Endothelial cell of umbilical vein (primary cell): ENCODE results near the gene NCSTN. TPM values are rescaled to one million over a fixed set of nuclear protein-coding genes. Genes with fewer than 3 reads are reported as not detected.

Experiments
- BruUV-seq: library from RNA; stranded (reverse); fragments of 400-500 nt; replicated peaks from 2 replicates; lab custom pipeline; 2021; lab: Mats Ljungman, UMichigan
- CTCF ChIA-PET: fragments of 300-600, 350-600 bp; sonication (Branson Sonifier 250); formaldehyde crosslinking; loops from one replicate; lab custom pipeline; 2021; ENCODE audit warnings: antibody characterized with exemption, inconsistent platforms; lab: Charles Lee
- POLR2A ChIA-PET: fragments of 300-600, 350-600 bp; sonication (Branson Sonifier 250); formaldehyde crosslinking; loops from one replicate; lab custom pipeline; 2021; ENCODE audit warnings: antibody characterized with exemption, inconsistent platforms; lab: Charles Lee
- DNase-seq: peaks from one replicate; pipeline ENCODE4 v3.0.0-alpha.2; 2011; ENCODE audit warnings: low read depth, low spot score
- FAIRE-seq: peaks from 2 replicates; lab custom pipeline; 2011; peaks lifted over from hg19 to GRCh38; lab: Jason Lieb, UNC
- H2AFZ ChIP-seq: 2 replicates; pipeline ENCODE4 v1.6.0; 2012; ENCODE audit warnings: low read depth, low read length, control low read depth, inconsistent platforms
- H3K27ac ChIP-seq: 2 replicates; pipeline ENCODE4 v1.5.1; 2011; ENCODE audit warnings: low read depth, mild to moderate bottlenecking, control low read depth, low read length, moderate library complexity; ENCODE audit not compliant: insufficient read depth
- H3K27me3 ChIP-seq, 2 experiments: 2 replicates each; pipeline versions ENCODE4 v1.6.0 to v1.6.1; 2011; ENCODE audit warnings: low read length in 2 of 2, mixed read lengths in 1 of 2; ENCODE audit not compliant: control insufficient read depth in 2 of 2, insufficient read depth in 2 of 2
- H3K36me3 ChIP-seq, 2 experiments: 2 replicates in 1 of 2; 3 replicates in 1 of 2; pipeline ENCODE4 v1.5.1; 2011; ENCODE audit warnings: low read length in 2 of 2, mild to moderate bottlenecking in 1 of 2, moderate library complexity in 1 of 2; ENCODE audit not compliant: control insufficient read depth in 2 of 2, insufficient read depth in 2 of 2; ENCODE audit errors: extremely low read depth in 1 of 2
- H3K4me1 ChIP-seq: 3 replicates; pipeline ENCODE4 v1.5.1; 2011; ENCODE audit warnings: mild to moderate bottlenecking, low read length; ENCODE audit not compliant: control insufficient read depth, insufficient read depth; ENCODE audit errors: extremely low read depth
- H3K4me2 ChIP-seq: 2 replicates; pipeline ENCODE4 v1.6.1; 2011; ENCODE audit warnings: low read length, control low read depth, mixed read lengths; ENCODE audit not compliant: insufficient read depth
- H3K4me3 ChIP-seq, 3 experiments: fragments of 200-600 bp in 1 of 3; sonication (generic), shearing (Covaris generic) in 1 of 3; replicated peaks in 1 of 3; 2 replicates each; pipeline ENCODE4 v1.5.1; 2011 to 2016; ENCODE audit warnings: control low read depth in 3 of 3, low read length in 3 of 3, mild to moderate bottlenecking in 2 of 3, inconsistent platforms in 1 of 3, low read depth in 1 of 3, moderate library complexity in 1 of 3; ENCODE audit not compliant: insufficient read depth in 1 of 3
- H3K79me2 ChIP-seq: 2 replicates; pipeline ENCODE4 v1.6.0; 2012; ENCODE audit warnings: low read length, inconsistent platforms; ENCODE audit not compliant: control insufficient read depth, insufficient read depth
- H3K9ac ChIP-seq: replicated peaks from 2 replicates; pipeline ENCODE3; 2011; ENCODE audit warnings: low read length, control low read depth; ENCODE audit not compliant: insufficient read depth; ENCODE audit errors: extremely low read depth
- H3K9me1 ChIP-seq: replicated peaks from 3 replicates; pipeline ENCODE4 v1.6.0; 2011; ENCODE audit warnings: mild to moderate bottlenecking, low read length; ENCODE audit not compliant: control insufficient read depth, insufficient read depth; ENCODE audit errors: extremely low read depth
- H3K9me3 ChIP-seq: replicated peaks from 2 replicates; pipeline ENCODE4 v1.5.1; 2012; ENCODE audit warnings: low read length, inconsistent platforms; ENCODE audit not compliant: control insufficient read depth, insufficient read depth
- H4K20me1 ChIP-seq: replicated peaks from 2 replicates; pipeline ENCODE3; 2011; ENCODE audit warnings: mild to moderate bottlenecking, low read length; ENCODE audit not compliant: control insufficient read depth, insufficient read depth; ENCODE audit errors: extremely low read depth
- CTCF ChIP-seq, 2 donors: IDR thresholded peaks; 1 replicate in 1 of 2; 2 replicates in 1 of 2; pipeline ENCODE4 v1.5.1; 2011; ENCODE audit warnings: low read length in 2 of 2, mild to moderate bottlenecking in 2 of 2, moderate library complexity in 2 of 2, control low read depth in 1 of 2, inconsistent platforms in 1 of 2, low read depth in 1 of 2; ENCODE audit not compliant: insufficient read depth in 1 of 2; ENCODE audit errors: extremely low read depth in 1 of 2
- EZH2 ChIP-seq: IDR thresholded peaks from 2 replicates; pipeline ENCODE4 v1.6.1; 2012; ENCODE audit warnings: borderline replicate concordance, low read depth, mild to moderate bottlenecking, moderate library complexity, low read length, inconsistent platforms; ENCODE audit not compliant: severe bottlenecking
- FOS ChIP-seq: IDR thresholded peaks from 2 replicates; pipeline ENCODE4 v1.6.1; 2011; ENCODE audit warnings: mild to moderate bottlenecking, low read length, moderate library complexity, borderline replicate concordance; ENCODE audit not compliant: insufficient read depth
- GATA2 ChIP-seq: IDR thresholded peaks from 2 replicates; pipeline ENCODE4 v1.7.0; 2011; ENCODE audit warnings: low read depth, mild to moderate bottlenecking, moderate library complexity, mixed read lengths, low read length; ENCODE audit not compliant: insufficient read length, insufficient read depth
- JUN ChIP-seq: IDR thresholded peaks from 2 replicates; pipeline ENCODE4 v1.6.1; 2011; ENCODE audit warnings: borderline replicate concordance, low read depth; ENCODE audit not compliant: insufficient read length, insufficient read depth
- MAX ChIP-seq: IDR thresholded peaks from 2 replicates; pipeline ENCODE4 v1.6.1; 2011; ENCODE audit not compliant: insufficient read depth, insufficient read length
- MYC ChIP-seq: IDR thresholded peaks from one replicate; pipeline ENCODE4 v1.6.1; 2011; ENCODE audit warnings: mild to moderate bottlenecking, low read depth, low read length
- POLR2AphosphoS5 ChIP-seq: IDR thresholded peaks from 2 replicates; pipeline ENCODE4 v1.6.1; 2012; ENCODE audit warnings: low read depth, mild to moderate bottlenecking, control low read depth, low read length, moderate library complexity; ENCODE audit not compliant: insufficient read depth
- dilution Hi-C: fragments of 300-500 bp; cut with MboI; formaldehyde crosslinking; loops from one replicate; pipeline ENCODE4 v1.15.0; 2019; ENCODE audit warnings: low sequenced_read_pairs; ENCODE audit not compliant: extremely low pct_ligation_motif_present
- intact Hi-C: fragments of 100-400 bp; cut with micrococcal nuclease; formaldehyde crosslinking; loops from one replicate; pipeline ENCODE4 v1.10.0; 2022
- polyA plus RNA-seq, 4 experiments: library from polyadenylated mRNA; depleted of rRNA in 3 of 4; stranded (reverse) in 3 of 4; unstranded in 1 of 4; fragments of >200 nt; gene quantifications; 2 replicates each; pipeline versions ENCODE4 v1.2.1 to v1.2.3, GENCODE V29; 2011 to 2012; ENCODE audit warnings: missing spikeins in 1 of 4
- total RNA-seq: library from RNA; stranded (reverse); gene quantifications from 2 replicates; pipeline ENCODE4 v1.2.3, GENCODE V29; 2021

The NCSTN gene
- total and polyA plus RNA-seq, 2 donors (not counting 3 experiments of a cell fraction or from before 2014, with no cell fraction given), result 92.5 to 199 TPM

GRCh38 chr1:160296036-160296435 is 47.1 kb upstream of the NCSTN start:
- intact Hi-C loops, result loop anchor here (2.0 kb wide), 1 partner anchor 39 kb away; no protein-coding TSS in a partner anchor
- dilution Hi-C loops, result no loop called here
- POLR2A ChIA-PET, result no interaction called here

More at GRCh38 chr1:160296036-160296435, 47.1 kb upstream of the NCSTN start:
- Histone ChIP-seq H3K9ac (no peak overlapping the region), H3K4me3 (no peak overlapping the region), H3K79me2 (no peaks in the 10 kb centered on the region), H3K4me2 (no peak overlapping the region), H3K27ac (no peak overlapping the region), H3K4me1 (no peaks in the 10 kb centered on the region), H3K36me3 (peaks cover 41 to 67% of the 10 kb centered on the region in 2 experiments), H3K9me1 (no peaks in the 10 kb centered on the region), H2AFZ (no peak overlapping the region), H3K27me3 (no peaks in the 10 kb centered on the region), H4K20me1 (peaks cover 2% of the 10 kb centered on the region), H3K9me3 (no peaks in the 10 kb centered on the region)
- CTCF ChIA-PET, result interaction anchor here (1.8 kb wide), 1 partner anchor 103 kb away, joined by 8 read pairs; no protein-coding TSS in a partner anchor
- TF ChIP-seq EZH2, result no peak
- TF ChIP-seq GATA2, result no peak
- no peak for TF ChIP-seq JUN
- TF ChIP-seq MAX, result no peak
- TF ChIP-seq POLR2AphosphoS5, result no peak
- TF ChIP-seq MYC, result no peak
- no peak for TF ChIP-seq CTCF (IDR thresholded peaks at IDR 0.05; ENCODE audit: extremely low read depth in 1 of 2, insufficient read depth in 1 of 2, low read depth in 1 of 2, low read length in 2 of 2)
- TF ChIP-seq FOS, result no peak
- DNase-seq, result no peak
- no TSS peak for BruUV-seq
- no peak for FAIRE-seq
